NCI-H1048 (cell line): ENCODE measurements around the gene MNX1.

Source experiments
- DNase-seq: peaks from one replicate; lab custom pipeline; 2025; lab: John Stamatoyannopoulos, UW

MNX1 gene

GRCh38 chr7:157010588-157011332 lies at the start of gene MNX1:
TSS of gene MNX1 (minus strand) at chr7:157010663. CDS start at chr7:157010350, 313 bp downstream.
- DNase-seq, result peak; percentile 79

- DNase-seq, result no peak
These were observed 49.1 kb upstream of the MNX1 start for GRCh38 chr7:157059534-157059933.

- DNase-seq, result no peak
These were observed 48.2 kb upstream of the MNX1 start for GRCh38 chr7:157058701-157059100.

- no peak for DNase-seq
These were observed 47.6 kb upstream of the MNX1 start for GRCh38 chr7:157058068-157058467.

GRCh38 chr7:157056957-157057902 lies 46.8 kb upstream of the MNX1 start:
- no peak for DNase-seq

GRCh38 chr7:157056246-157056645 lies 45.8 kb upstream of the MNX1 start:
- DNase-seq, result no peak

GRCh38 chr7:157054927-157055326 lies 44.5 kb upstream of the MNX1 start:
- no peak for DNase-seq

- DNase-seq, result no peak
These were observed 42.7 kb upstream of the MNX1 start for GRCh38 chr7:157053118-157053517.

- no peak for DNase-seq
These were observed 36.7 kb upstream of the MNX1 start for GRCh38 chr7:157047148-157047547.

GRCh38 chr7:157046681-157047080 lies 36.2 kb upstream of the MNX1 start:
- no peak for DNase-seq

GRCh38 chr7:157044943-157045660 lies 34.6 kb upstream of the MNX1 start:
- DNase-seq, result no peak

- DNase-seq, result no peak
These were observed 33.8 kb upstream of the MNX1 start for GRCh38 chr7:157044147-157044687.

GRCh38 chr7:157043745-157044144 lies 33.3 kb upstream of the MNX1 start:
- DNase-seq, result no peak

- DNase-seq, result no peak
These were observed 31.2 kb upstream of the MNX1 start for GRCh38 chr7:157041514-157042277.

- DNase-seq, result no peak
These were observed 30.5 kb upstream of the MNX1 start for GRCh38 chr7:157041004-157041403.

- no peak for DNase-seq
These were observed 27.2 kb upstream of the MNX1 start for GRCh38 chr7:157037635-157038034.

GRCh38 chr7:157037028-157037427 lies 26.6 kb upstream of the MNX1 start:
- DNase-seq, result no peak

- no peak for DNase-seq
These were observed 25.5 kb upstream of the MNX1 start for GRCh38 chr7:157035979-157036378.

- DNase-seq, result no peak
These were observed 24.8 kb upstream of the MNX1 start for GRCh38 chr7:157035302-157035701.

- no peak for DNase-seq
These were observed 23.3 kb upstream of the MNX1 start for GRCh38 chr7:157033483-157034473.
